Natural killer cell (primary cell): Measurements from ENCODE around the gene MORN1. TPM values are rescaled to one million over a fixed set of nuclear protein-coding genes. Genes with fewer than 3 reads are reported as not detected.

Experiments
- ATAC-seq, 3 donors: fragments of 150-1000 bp in 2 of 3; fragments of 200-7000 bp in 1 of 3; cut with Tn5 transposase; 1 replicate in 1 of 3; 2 replicates in 2 of 3; pipeline ENCODE4 v1.10.0; 2021; ENCODE audit warnings: mild to moderate bottlenecking in 2 of 3, moderate library complexity in 2 of 3
- DNase-seq, 2 donors: peaks; one replicate each; pipeline versions ENCODE4 v3.0.0 to v3.0.0-alpha.2; 2013 to 2021; ENCODE audit warnings: mixed read lengths in 1 of 2
- H3K27ac ChIP-seq: one replicate; pipeline ENCODE4 v1.5.1; 2013; ENCODE audit warnings: mild to moderate bottlenecking, low read length
- H3K27me3 ChIP-seq: one replicate; pipeline ENCODE4 v1.6.1; 2013; ENCODE audit warnings: low read length; ENCODE audit not compliant: control insufficient read depth, insufficient read depth
- H3K36me3 ChIP-seq: one replicate; pipeline ENCODE4 v1.6.1; 2013; ENCODE audit warnings: low read length; ENCODE audit not compliant: control insufficient read depth, insufficient read depth
- H3K4me1 ChIP-seq: one replicate; pipeline ENCODE4 v1.6.1; 2013; ENCODE audit warnings: low read length; ENCODE audit not compliant: control insufficient read depth, insufficient read depth
- H3K4me3 ChIP-seq: one replicate; pipeline ENCODE4 v1.5.1; 2013; ENCODE audit warnings: low read length
- H3K9me3 ChIP-seq: one replicate; pipeline ENCODE4 v1.6.1; 2013; ENCODE audit warnings: low read length; ENCODE audit not compliant: control insufficient read depth, insufficient read depth
- H3K27ac Mint-ChIP-seq, 2 donors: one replicate each; pipeline ENCODE4 v1.8.0; 2022; ENCODE audit warnings: mild to moderate bottlenecking in 2 of 2, mixed read lengths in 2 of 2, moderate library complexity in 1 of 2
- H3K27me3 Mint-ChIP-seq, 2 donors: one replicate each; pipeline ENCODE4 v1.8.0; 2022; ENCODE audit warnings: low read depth in 2 of 2, mixed read lengths in 2 of 2
- H3K36me3 Mint-ChIP-seq: one replicate; pipeline ENCODE4 v1.8.0; 2022; ENCODE audit warnings: mixed read lengths
- H3K4me1 Mint-ChIP-seq, 2 donors: one replicate each; pipeline ENCODE4 v1.8.0; 2022; ENCODE audit warnings: mixed read lengths in 2 of 2
- H3K4me3 Mint-ChIP-seq: one replicate; pipeline ENCODE4 v1.8.0; 2022; ENCODE audit warnings: mild to moderate bottlenecking, moderate library complexity, mixed read lengths
- H3K9me3 Mint-ChIP-seq, 2 donors: one replicate each; pipeline ENCODE4 v1.8.0; 2022; ENCODE audit warnings: mixed read lengths in 2 of 2
- CTCF ChIP-seq: fragments of 200-600 bp; IDR thresholded peaks from one replicate; pipeline ENCODE4 v1.8.0; 2022; ENCODE audit warnings: antibody characterized with exemption
- WGBS: methylation state at CpG from one replicate; pipeline ENCODE4 v1.1.7; 2013; ENCODE audit warnings: missing lambda C conversion rate; ENCODE audit not compliant: insufficient coverage; 5-methylcytosine and 5-hydroxymethylcytosine counted together
- intact Hi-C: fragments of 100-400 bp; cut with micrococcal nuclease; formaldehyde crosslinking; loops from one replicate; pipeline ENCODE4 v1.14.2; 2022
- total RNA-seq, 4 donors: library from RNA; stranded (reverse); fragments of 120-200 nt in 1 of 4; gene quantifications; one replicate each; pipeline versions ENCODE4 v1.2.3 to v1.2.4, GENCODE V29; 2013 to 2022

MORN1 gene
- total RNA-seq, 3 donors from 2014 or later (not counting 1 experiment from before 2014, with no cell fraction given), result 8.0 to 9.3 (median 8.8) TPM

GRCh38 chr1:2312515-2313301, 78.6 kb downstream of the MORN1 start:
- no peak for ATAC-seq
- WGBS, result 60% methylated on average over 23 of the region's 24 CpGs

GRCh38 chr1:2312160-2312514, 79.2 kb downstream of the MORN1 start:
- H3K27me3 ChIP-seq, result no peaks in the 10 kb centered on the region
- H3K4me1 ChIP-seq, result peaks cover 52% of the 10 kb centered on the region
- H3K36me3 Mint-ChIP-seq, result peaks cover 12% of the 10 kb centered on the region
- H3K4me3 ChIP-seq, result no peak overlapping the region
- H3K27me3 Mint-ChIP-seq, result no peaks in the 10 kb centered on the region
- no peaks in the 10 kb centered on the region for H3K9me3 ChIP-seq
- 52% methylated on average over 10 of the region's 10 CpGs for WGBS
- TF ChIP-seq CTCF, result no peak
- H3K4me1 Mint-ChIP-seq, result peaks cover 0 to 22% of the 10 kb centered on the region in 2 donors
- H3K4me3 Mint-ChIP-seq, result no peak overlapping the region
- intact Hi-C loops, result loop anchor here (2.0 kb wide), 1 partner anchor 113 kb away; no protein-coding TSS in a partner anchor
- H3K36me3 ChIP-seq, result peaks cover 15% of the 10 kb centered on the region
- peak overlapping the region; percentile 76 for H3K27ac ChIP-seq
- H3K9me3 Mint-ChIP-seq, result no peaks in the 10 kb centered on the region
- DNase-seq, result no peak
- peak overlapping the region in 1 of 2 donors; percentile 65 for H3K27ac Mint-ChIP-seq
- ATAC-seq, result no peak

More at GRCh38 chr1:2312515-2313301, 78.6 kb downstream of the MORN1 start:
- Histone ChIP-seq H3K9me3 (no peaks in the 10 kb centered on the region), H3K36me3 (peaks cover 9% of the 10 kb centered on the region), H3K4me3 (no peak overlapping the region), H3K27ac (peak overlapping the region; percentile 76), H3K4me1 (peaks cover 52% of the 10 kb centered on the region), H3K27me3 (no peaks in the 10 kb centered on the region)
- Mint-ChIP-seq H3K4me3 (no peak overlapping the region), H3K9me3 (no peaks in the 10 kb centered on the region), H3K27ac (peak overlapping the region; percentile 43 to 65), H3K36me3 (peaks cover 8% of the 10 kb centered on the region), H3K27me3 (no peaks in the 10 kb centered on the region), H3K4me1 (peaks cover 0 to 22% of the 10 kb centered on the region in 2 donors)
- peak in 1 of 2 donors; percentile 38 for DNase-seq
- no peak for TF ChIP-seq CTCF
- intact Hi-C loops, result loop anchor here (2.0 kb wide), 1 partner anchor 114 kb away; no protein-coding TSS in a partner anchor

- Histone ChIP-seq H3K36me3 (peaks cover 15% of the 10 kb centered on the region), H3K4me3 (no peak overlapping the region), H3K9me3 (no peaks in the 10 kb centered on the region), H3K27ac (peak overlapping the region; percentile 76), H3K4me1 (peaks cover 48% of the 10 kb centered on the region), H3K27me3 (no peaks in the 10 kb centered on the region)
- intact Hi-C loops, result loop anchor here (2.0 kb wide), 1 partner anchor 113 kb away; no protein-coding TSS in a partner anchor
- ATAC-seq (peak; percentile 28 to 36 (median 28)), DNase-seq (peak in 1 of 2 donors; percentile 81)
- Mint-ChIP-seq H3K36me3 (peaks cover 12% of the 10 kb centered on the region), H3K4me1 (peaks cover 0 to 22% of the 10 kb centered on the region in 2 donors), H3K27me3 (no peaks in the 10 kb centered on the region), H3K27ac (peak overlapping the region; percentile 63 to 80), H3K4me3 (no peak overlapping the region), H3K9me3 (no peaks in the 10 kb centered on the region)
- peak; percentile 20 for TF ChIP-seq CTCF
- 56% methylated on average over 21 of the region's 21 CpGs for WGBS
Observed at GRCh38 chr1:2311184-2312032, 79.9 kb downstream of the MORN1 start.
